A549 (cell line): Measurements from ENCODE around the gene DIP2C. TPM values are rescaled to one million over a fixed set of nuclear protein-coding genes. Genes with fewer than 3 reads are reported as not detected.

Experiments used
- ATAC-seq, 2 experiments: fragments of 200-7000 bp in 1 of 2; fragments of >200 bp in 1 of 2; cut with Nextera tagmentation in 1 of 2; cut with Tn5 transposase in 1 of 2; 3 replicates each; pipeline versions ENCODE4 v1.8.0 to v1.9.1; 2018 to 2020; ENCODE audit warnings: mild to moderate bottlenecking in 1 of 2, moderate library complexity in 1 of 2
- CTCF ChIA-PET: fragments of 300-600 bp; sonication (Branson Sonifier 250); formaldehyde crosslinking; extraction: SDS; loops from one replicate; lab custom pipeline; 2021; ENCODE audit warnings: antibody characterized with exemption, inconsistent platforms; lab: Yijun Ruan, JAX
- POLR2A ChIA-PET: fragments of 350-600 bp; formaldehyde crosslinking; extraction: SDS; loops from one replicate; lab custom pipeline; 2021; ENCODE audit warnings: antibody characterized with exemption, inconsistent platforms; lab: Yijun Ruan, JAX
- DNase-seq, 2 experiments: peaks; one replicate each; pipeline versions ENCODE4 v3.0.0 to v3.0.0-alpha.2; 2011 to 2016; ENCODE audit warnings: low read depth in 1 of 2, low spot score in 1 of 2
- FAIRE-seq: peaks from 2 replicates; lab custom pipeline; 2011; peaks lifted over from hg19 to GRCh38; lab: Jason Lieb, UNC
- H3K27ac ChIP-seq, 2 experiments: fragments of >200 bp; sonication (Bioruptor Twin); formaldehyde crosslinking; 3 replicates each; pipeline ENCODE4 v1.5.1; 2016 to 2017
- H3K4me1 ChIP-seq: fragments of >200 bp; sonication (Bioruptor Twin); formaldehyde crosslinking; 3 replicates; pipeline ENCODE4 v1.6.1; 2016
- H3K4me2 ChIP-seq: fragments of >200 bp; sonication (Bioruptor Twin); formaldehyde crosslinking; 3 replicates; pipeline ENCODE4 v1.6.1; 2016
- H3K4me3 ChIP-seq: fragments of >200 bp; sonication (Bioruptor Twin); formaldehyde crosslinking; 3 replicates; pipeline ENCODE4 v1.5.1; 2016
- H3K9me3 ChIP-seq: fragments of >200 bp; sonication (Bioruptor Twin); formaldehyde crosslinking; 3 replicates; pipeline ENCODE4 v1.6.1; 2016
- BHLHE40 ChIP-seq: IDR thresholded peaks from 2 replicates; pipeline ENCODE4 v1.6.1; 2012; ENCODE audit warnings: low read depth, low read length, inconsistent platforms
- CBX2 ChIP-seq: fragments of 200-600 bp; sonication (generic); IDR thresholded peaks from 2 replicates; pipeline ENCODE4 v1.6.1; 2016; ENCODE audit warnings: low read depth, mild to moderate bottlenecking, borderline replicate concordance
- CEBPB ChIP-seq, 2 experiments: fragments of >200 bp in 1 of 2; sonication (Bioruptor Twin) in 1 of 2; formaldehyde crosslinking in 1 of 2; IDR thresholded peaks; 2 replicates each; pipeline ENCODE4 v1.6.1; 2012 to 2016
- CHD2 ChIP-seq: fragments of 150-350 bp; IDR thresholded peaks from 2 replicates; pipeline ENCODE4 v1.6.1; 2014; ENCODE audit warnings: low read length; ENCODE audit not compliant: partially characterized antibody
- FOSB ChIP-seq: fragments of 250-450 bp; sonication (Bioruptor Pico); IDR thresholded peaks from 2 replicates; pipeline ENCODE4 v1.5.0; 2020; ENCODE audit warnings: mild to moderate bottlenecking, moderate library complexity
- FOSL2 ChIP-seq, 2 experiments: fragments of 450-650 bp in 1 of 2; fragments of >200 bp in 1 of 2; sonication (Bioruptor Twin) in 1 of 2; formaldehyde crosslinking; IDR thresholded peaks; 2 replicates each; pipeline versions ENCODE4 v1.5.0 to v1.6.1; 2016 to 2020; ENCODE audit warnings: mild to moderate bottlenecking in 1 of 2, moderate library complexity in 1 of 2
- FOXS1 ChIP-seq: fragments of 250-450 bp; sonication (Bioruptor Pico); IDR thresholded peaks from 2 replicates; pipeline ENCODE4 v1.5.0; 2020; ENCODE audit warnings: mild to moderate bottlenecking, moderate library complexity
- HDAC2 ChIP-seq: fragments of 200-600 bp; sonication (generic); IDR thresholded peaks from 2 replicates; pipeline ENCODE4 v1.6.1; 2016
- HEYL ChIP-seq: fragments of 250-450 bp; sonication (Bioruptor Pico); IDR thresholded peaks from 2 replicates; pipeline ENCODE4 v1.8.0; 2021; ENCODE audit warnings: mild to moderate bottlenecking, moderate library complexity
- HOXA7 ChIP-seq: fragments of 250-450 bp; sonication (Bioruptor Pico); IDR thresholded peaks from 2 replicates; pipeline ENCODE4 v1.5.0; 2020; ENCODE audit warnings: mild to moderate bottlenecking, moderate library complexity
- HOXB13 ChIP-seq: fragments of 250-450 bp; sonication (Bioruptor Pico); IDR thresholded peaks from 2 replicates; pipeline ENCODE4 v1.5.0; 2020; ENCODE audit warnings: low read depth, mild to moderate bottlenecking, moderate library complexity
- KDM1A ChIP-seq: fragments of 200-600 bp; sonication (generic); IDR thresholded peaks from 2 replicates; pipeline ENCODE4 v1.6.1; 2016; ENCODE audit warnings: low read depth, mild to moderate bottlenecking
- KDM5A ChIP-seq: fragments of 200-600 bp; sonication (generic); IDR thresholded peaks from 2 replicates; pipeline ENCODE4 v1.6.1; 2016; ENCODE audit warnings: antibody characterized with exemption, mild to moderate bottlenecking
- MAZ ChIP-seq: fragments of 150-350 bp; IDR thresholded peaks from 2 replicates; pipeline ENCODE4 v1.6.1; 2014; ENCODE audit warnings: antibody characterized with exemption, low read depth, low read length, borderline replicate concordance
- NFE2L2 ChIP-seq: fragments of 150-350 bp; conservative IDR thresholded peaks from 2 replicates; pipeline ENCODE4 v1.6.1; 2014; ENCODE audit warnings: low read length
- POLR2AphosphoS2 ChIP-seq: conservative IDR thresholded peaks from 2 replicates; pipeline ENCODE4 v1.6.1; 2012; ENCODE audit warnings: low read length, improper control_type of control experiment, inconsistent platforms
- RARB ChIP-seq: fragments of 250-450 bp; sonication (Bioruptor Pico); IDR thresholded peaks from 2 replicates; pipeline ENCODE4 v1.8.0; 2021; ENCODE audit warnings: mild to moderate bottlenecking, moderate library complexity
- RFX5 ChIP-seq: fragments of 450-650 bp; IDR thresholded peaks from 2 replicates; pipeline ENCODE4 v1.7.1; 2014; ENCODE audit warnings: antibody characterized with exemption, mild to moderate bottlenecking, moderate library complexity
- TP53 ChIP-seq: fragments of 250-450 bp; sonication (Bioruptor Pico); IDR thresholded peaks from 2 replicates; pipeline ENCODE4 v1.5.0; 2021; ENCODE audit warnings: mild to moderate bottlenecking, moderate library complexity
- ZSCAN20 ChIP-seq: fragments of 250-450 bp; sonication (Bioruptor Pico); IDR thresholded peaks from 2 replicates; pipeline ENCODE4 v1.8.0; 2022; ENCODE audit warnings: mild to moderate bottlenecking, moderate library complexity
- WGBS: methylation state at CpG from one replicate; pipeline ENCODE4 v1.1.6; 2017; ENCODE audit errors: missing lambda C conversion rate; 5-methylcytosine and 5-hydroxymethylcytosine counted together
- polyA plus RNA-seq, 4 experiments: library from polyadenylated mRNA; depleted of rRNA in 3 of 4; stranded (reverse); fragments of >200 nt; fragmentation: RNase III in 1 of 4; extraction: RNeasy Plus Mini Kit Qiagen cat#74134 plus additional on column Dnase treatment in 1 of 4; gene quantifications; 2 replicates in 3 of 4; 3 replicates in 1 of 4; pipeline ENCODE4 v1.2.3, GENCODE V29; 2011 to 2017
- TF ChIP-seq, protein P1 (sequence below): fragments of 150-350 bp; IDR thresholded peaks from 2 replicates; pipeline ENCODE4 v1.6.1; 2014; ENCODE audit warnings: low read depth, mild to moderate bottlenecking, low read length
- TF ChIP-seq, protein P2 (sequence below): fragments of 200-600 bp; sonication (generic); IDR thresholded peaks from 2 replicates; pipeline ENCODE4 v1.6.1; 2016; ENCODE audit warnings: antibody characterized with exemption, mild to moderate bottlenecking, moderate library complexity
- TF ChIP-seq, protein P3 (sequence below): fragments of >200 bp; sonication (Bioruptor Twin); formaldehyde crosslinking; IDR thresholded peaks from 2 replicates; pipeline ENCODE4 v1.6.1; 2016

Gene DIP2C
- polyA plus RNA-seq, 2 of the 4 experiments (the other 2 are of a cell fraction) = 3.7 to 5.0 TPM

DNA sequence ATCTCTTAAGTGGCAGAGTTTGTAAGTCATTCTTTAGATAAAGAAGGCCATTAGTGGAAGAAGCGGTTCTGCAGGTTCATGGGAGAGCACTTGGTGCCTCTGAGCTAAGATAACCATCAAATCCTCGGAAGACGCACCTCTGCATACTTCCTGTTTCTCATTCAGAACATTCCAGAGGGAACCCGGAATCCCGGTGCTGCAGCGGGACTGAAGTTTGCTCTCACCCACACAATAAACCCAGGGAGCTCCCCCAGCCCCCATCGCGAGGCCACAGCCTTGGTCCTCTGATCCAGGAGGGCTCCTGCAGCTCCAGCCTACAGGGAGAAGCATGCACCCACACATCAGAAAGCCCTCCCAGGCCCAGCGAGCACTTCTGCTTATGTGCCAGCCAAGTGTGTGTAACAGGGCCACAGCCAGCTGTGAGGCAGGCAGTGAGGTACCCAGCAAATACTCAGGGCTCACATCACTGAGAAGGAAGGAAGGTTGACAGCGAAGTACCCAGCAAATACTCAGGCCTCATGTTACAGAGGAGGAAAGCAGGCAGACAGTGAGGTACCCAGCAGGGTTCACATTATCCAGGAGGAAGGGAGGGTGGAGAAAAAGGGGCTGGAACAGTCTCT lies 142.4 kb downstream of the DIP2C start:
- no peaks in the 10 kb centered on the region for H3K9me3 ChIP-seq
- FAIRE-seq (no peak), ATAC-seq (no peak), DNase-seq (no peak)
- no peaks in the 10 kb centered on the region for H3K4me1 ChIP-seq
- ChIA-PET CTCF (interaction anchor here (1.2 to 1.4 kb wide), 2 partner anchors 13 to 24 kb away, joined by 3 to 4 read pairs; no protein-coding TSS in a partner anchor), POLR2A (no interaction called here)
- no peak overlapping the region for H3K4me2 ChIP-seq
- 93% methylated on average over 9 of the region's 10 CpGs for WGBS
- TF ChIP-seq POLR2AphosphoS2 = no peak
- TF ChIP-seq RARB = no peak
- no peak for TF ChIP-seq MAZ
- TF ChIP-seq CBX2 = no peak
- no peak overlapping the region for H3K27ac ChIP-seq
- H3K4me3 ChIP-seq = no peak overlapping the region

DNA sequence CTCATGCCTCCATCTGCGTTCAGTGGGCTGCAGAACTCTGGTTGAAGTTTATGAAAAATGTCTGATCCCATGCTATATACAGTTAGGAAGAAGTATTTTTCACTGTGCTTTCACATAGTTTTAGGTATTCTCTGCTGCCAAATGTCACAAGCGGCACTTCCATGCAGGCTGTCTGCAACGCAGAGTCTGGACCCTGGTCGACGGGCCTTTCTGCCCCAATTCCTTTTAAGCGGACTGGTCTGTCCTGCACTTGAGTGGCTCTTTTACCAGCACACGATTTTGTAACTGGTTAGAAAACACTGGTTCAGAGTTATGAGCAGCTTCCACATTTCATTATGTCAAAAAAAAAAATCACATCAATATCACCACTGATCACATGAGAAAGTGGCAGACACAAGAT lies 143.0 kb downstream of the DIP2C start:
- POLR2A ChIA-PET = no interaction called here
- no peak overlapping the region for H3K4me2 ChIP-seq
- no peak for ATAC-seq

DNA sequence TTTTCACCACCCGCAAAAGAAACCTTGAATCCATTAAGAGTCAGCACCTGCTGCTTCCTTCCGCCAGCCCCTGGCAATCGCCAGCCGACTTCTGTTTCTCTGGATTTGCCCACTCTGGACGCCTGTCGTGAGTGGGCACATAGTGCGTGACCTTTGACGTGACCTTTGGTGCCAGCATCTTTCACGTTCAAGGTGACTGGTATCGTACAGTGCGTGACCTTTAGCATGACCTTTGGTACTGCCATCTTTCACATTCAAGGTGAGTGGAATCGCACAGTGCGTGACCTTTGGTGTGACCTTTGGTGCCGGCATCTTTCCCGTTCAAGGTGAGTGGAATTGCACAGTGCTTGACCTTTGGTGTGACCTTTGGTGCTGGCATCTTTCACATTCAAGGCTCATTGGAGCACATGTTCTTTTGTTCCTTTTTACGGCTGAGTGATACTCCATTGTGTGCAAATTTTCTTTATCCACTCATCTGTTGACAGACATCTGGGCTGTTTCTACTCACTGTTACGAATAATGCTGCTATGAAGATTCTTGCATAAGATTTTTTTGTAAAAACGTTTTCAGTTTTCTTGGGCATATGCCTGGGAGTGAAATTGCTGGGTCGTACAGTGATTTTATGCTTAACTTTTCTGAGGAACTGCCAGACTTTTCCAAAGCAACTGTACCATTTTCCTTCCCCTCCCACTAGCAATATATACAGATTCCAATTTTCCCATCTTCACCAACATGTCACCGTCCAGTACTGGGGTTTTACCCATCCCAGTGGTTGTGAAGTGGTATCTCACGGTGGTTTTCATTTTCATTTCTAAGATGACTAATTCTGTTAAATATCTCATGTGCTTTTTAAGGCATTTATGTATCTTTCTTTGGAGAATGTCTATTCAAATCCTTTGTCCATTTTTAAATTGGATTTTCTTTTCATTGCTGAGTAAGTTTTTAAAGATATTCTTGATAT lies 145.3 kb downstream of the DIP2C start:
- CTCF ChIA-PET = no interaction called here
- 90% methylated on average over 21 of the region's 21 CpGs for WGBS

More for the DNA sequence above, 143.0 kb downstream of the DIP2C start:
- no peak overlapping the region for H3K27ac ChIP-seq
- H3K4me1 ChIP-seq = no peaks in the 10 kb centered on the region
- CTCF ChIA-PET = interaction anchor here (1.2 to 1.4 kb wide), 2 partner anchors 14 to 24 kb away, joined by 3 to 4 read pairs; no protein-coding TSS in a partner anchor
- TF ChIP-seq BHLHE40 = no peak
- no peak for TF ChIP-seq NFE2L2
- TF ChIP-seq FOSB (CRISPR knock-in tag) = no peak
- TF ChIP-seq, protein P1, sequence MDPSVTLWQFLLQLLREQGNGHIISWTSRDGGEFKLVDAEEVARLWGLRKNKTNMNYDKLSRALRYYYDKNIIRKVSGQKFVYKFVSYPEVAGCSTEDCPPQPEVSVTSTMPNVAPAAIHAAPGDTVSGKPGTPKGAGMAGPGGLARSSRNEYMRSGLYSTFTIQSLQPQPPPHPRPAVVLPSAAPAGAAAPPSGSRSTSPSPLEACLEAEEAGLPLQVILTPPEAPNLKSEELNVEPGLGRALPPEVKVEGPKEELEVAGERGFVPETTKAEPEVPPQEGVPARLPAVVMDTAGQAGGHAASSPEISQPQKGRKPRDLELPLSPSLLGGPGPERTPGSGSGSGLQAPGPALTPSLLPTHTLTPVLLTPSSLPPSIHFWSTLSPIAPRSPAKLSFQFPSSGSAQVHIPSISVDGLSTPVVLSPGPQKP = no peak
- TF ChIP-seq RARB = no peak
- TF ChIP-seq POLR2AphosphoS2 = no peak
- no peak for TF ChIP-seq HOXA7 (CRISPR knock-in tag)
- no peak for TF ChIP-seq HDAC2
- TF ChIP-seq HEYL (CRISPR knock-in tag) = no peak
- no peak for TF ChIP-seq TP53
- TF ChIP-seq ZSCAN20 = no peak
- no peak for TF ChIP-seq KDM5A
- 90% methylated on average over 7 of the region's 7 CpGs for WGBS
- no peak for FAIRE-seq
- H3K4me3 ChIP-seq = no peak overlapping the region
- H3K9me3 ChIP-seq = no peaks in the 10 kb centered on the region
- no peak for DNase-seq

DNA sequence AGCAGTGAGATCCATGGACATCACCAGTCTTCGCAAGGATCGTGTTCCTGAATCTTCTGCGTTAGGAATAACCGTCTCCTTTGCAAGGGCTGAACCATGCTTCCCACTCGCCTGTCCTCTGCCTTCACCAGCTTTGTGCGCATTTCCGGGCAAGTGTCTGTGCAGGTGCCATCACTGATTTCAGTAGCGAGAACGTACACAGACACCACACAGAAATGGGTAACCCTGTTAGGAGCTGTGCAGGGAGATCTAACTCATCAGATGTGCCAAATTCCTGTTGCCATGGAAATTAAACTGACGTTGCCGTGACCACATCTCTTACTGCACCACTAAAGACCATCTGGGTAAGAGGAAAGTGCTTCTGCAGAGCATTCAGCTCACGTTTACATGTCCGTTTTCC lies 146.3 kb downstream of the DIP2C start:
- H3K27ac ChIP-seq = no peak overlapping the region
- POLR2A ChIA-PET = no interaction called here
- H3K4me2 ChIP-seq = no peak overlapping the region
- no peak overlapping the region for H3K4me3 ChIP-seq
- H3K4me1 ChIP-seq = no peaks in the 10 kb centered on the region
- ATAC-seq (no peak), FAIRE-seq (no peak), DNase-seq (no peak)
- no peaks in the 10 kb centered on the region for H3K9me3 ChIP-seq
- CTCF ChIA-PET = no interaction called here
- WGBS = 87% methylated on average over 13 of the region's 13 CpGs
- TF ChIP-seq TP53 = no peak
- TF ChIP-seq, protein P2, sequence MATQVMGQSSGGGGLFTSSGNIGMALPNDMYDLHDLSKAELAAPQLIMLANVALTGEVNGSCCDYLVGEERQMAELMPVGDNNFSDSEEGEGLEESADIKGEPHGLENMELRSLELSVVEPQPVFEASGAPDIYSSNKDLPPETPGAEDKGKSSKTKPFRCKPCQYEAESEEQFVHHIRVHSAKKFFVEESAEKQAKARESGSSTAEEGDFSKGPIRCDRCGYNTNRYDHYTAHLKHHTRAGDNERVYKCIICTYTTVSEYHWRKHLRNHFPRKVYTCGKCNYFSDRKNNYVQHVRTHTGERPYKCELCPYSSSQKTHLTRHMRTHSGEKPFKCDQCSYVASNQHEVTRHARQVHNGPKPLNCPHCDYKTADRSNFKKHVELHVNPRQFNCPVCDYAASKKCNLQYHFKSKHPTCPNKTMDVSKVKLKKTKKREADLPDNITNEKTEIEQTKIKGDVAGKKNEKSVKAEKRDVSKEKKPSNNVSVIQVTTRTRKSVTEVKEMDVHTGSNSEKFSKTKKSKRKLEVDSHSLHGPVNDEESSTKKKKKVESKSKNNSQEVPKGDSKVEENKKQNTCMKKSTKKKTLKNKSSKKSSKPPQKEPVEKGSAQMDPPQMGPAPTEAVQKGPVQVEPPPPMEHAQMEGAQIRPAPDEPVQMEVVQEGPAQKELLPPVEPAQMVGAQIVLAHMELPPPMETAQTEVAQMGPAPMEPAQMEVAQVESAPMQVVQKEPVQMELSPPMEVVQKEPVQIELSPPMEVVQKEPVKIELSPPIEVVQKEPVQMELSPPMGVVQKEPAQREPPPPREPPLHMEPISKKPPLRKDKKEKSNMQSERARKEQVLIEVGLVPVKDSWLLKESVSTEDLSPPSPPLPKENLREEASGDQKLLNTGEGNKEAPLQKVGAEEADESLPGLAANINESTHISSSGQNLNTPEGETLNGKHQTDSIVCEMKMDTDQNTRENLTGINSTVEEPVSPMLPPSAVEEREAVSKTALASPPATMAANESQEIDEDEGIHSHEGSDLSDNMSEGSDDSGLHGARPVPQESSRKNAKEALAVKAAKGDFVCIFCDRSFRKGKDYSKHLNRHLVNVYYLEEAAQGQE = no peak
- TF ChIP-seq HDAC2 = no peak
- TF ChIP-seq CHD2 = no peak
- TF ChIP-seq CEBPB (IDR thresholded peaks at IDR 0.05) = no peak
- TF ChIP-seq, protein P1 = no peak
- TF ChIP-seq KDM1A = no peak

More for the DNA sequence above, 145.3 kb downstream of the DIP2C start:
- FAIRE-seq = no peak
- ATAC-seq = no peak
- H3K4me1 ChIP-seq = no peaks in the 10 kb centered on the region
- H3K9me3 ChIP-seq = no peaks in the 10 kb centered on the region
- no peak overlapping the region for H3K4me3 ChIP-seq
- H3K27ac ChIP-seq = no peak overlapping the region
- POLR2A ChIA-PET = no interaction called here
- DNase-seq = no peak
- TF ChIP-seq RFX5 = no peak
- no peak for TF ChIP-seq HDAC2
- no peak for TF ChIP-seq FOSL2 (IDR thresholded peaks at IDR 0.05)
- no peak for TF ChIP-seq FOSL2 (CRISPR knock-in tag; IDR thresholded peaks at IDR 0.05)
- TF ChIP-seq, protein P3, sequence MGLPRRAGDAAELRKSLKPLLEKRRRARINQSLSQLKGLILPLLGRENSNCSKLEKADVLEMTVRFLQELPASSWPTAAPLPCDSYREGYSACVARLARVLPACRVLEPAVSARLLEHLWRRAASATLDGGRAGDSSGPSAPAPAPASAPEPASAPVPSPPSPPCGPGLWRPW = no peak
- no peak for TF ChIP-seq HOXB13 (CRISPR knock-in tag)
- no peak for TF ChIP-seq FOXS1 (CRISPR knock-in tag)
- no peak for TF ChIP-seq HOXA7 (CRISPR knock-in tag)
- no peak overlapping the region for H3K4me2 ChIP-seq
